BJ (cell line): ENCODE measurements around the gene CPB2. TPM values are rescaled to one million over a fixed set of nuclear protein-coding genes. Genes with fewer than 3 reads are reported as not detected.

Experiments used
- CTCF ChIA-PET: fragments of 350-600 bp; formaldehyde crosslinking; extraction: SDS; loops from one replicate; lab custom pipeline; 2021; ENCODE audit warnings: antibody characterized with exemption, inconsistent platforms; lab: Yijun Ruan, JAX
- POLR2A ChIA-PET: fragments of 300-600 bp; sonication (Branson Sonifier 250); formaldehyde crosslinking; extraction: SDS; loops from one replicate; lab custom pipeline; 2021; ENCODE audit warnings: antibody characterized with exemption; lab: Charles Lee
- DNase-seq: peaks from one replicate; pipeline ENCODE4 v3.0.0-alpha.2; 2011; ENCODE audit warnings: low read depth
- H3K27me3 ChIP-seq: 2 replicates; pipeline ENCODE4 v1.6.0; 2011; ENCODE audit warnings: low read length; ENCODE audit not compliant: control insufficient read depth, insufficient read depth
- H3K36me3 ChIP-seq: 2 replicates; pipeline ENCODE4 v1.5.1; 2011; ENCODE audit warnings: low read length; ENCODE audit not compliant: control insufficient read depth, insufficient read depth
- H3K4me3 ChIP-seq: 2 replicates; pipeline ENCODE4 v1.5.1; 2011; ENCODE audit warnings: low read depth, mild to moderate bottlenecking, control low read depth, low read length
- polyA plus RNA-seq: library from polyadenylated mRNA; depleted of rRNA; stranded (reverse); fragments of >200 nt; gene quantifications from 2 replicates; pipeline ENCODE4 v1.2.3, GENCODE V29; 2011
- TF ChIP-seq, protein P1 (sequence below): IDR thresholded peaks from 2 replicates; pipeline ENCODE4 v1.5.1; 2011; ENCODE audit warnings: low read depth, mild to moderate bottlenecking, control low read depth, inconsistent platforms, low read length, moderate library complexity; ENCODE audit not compliant: insufficient read depth

CPB2 gene
- polyA plus RNA-seq, 1 experiment: not detected

DNA sequence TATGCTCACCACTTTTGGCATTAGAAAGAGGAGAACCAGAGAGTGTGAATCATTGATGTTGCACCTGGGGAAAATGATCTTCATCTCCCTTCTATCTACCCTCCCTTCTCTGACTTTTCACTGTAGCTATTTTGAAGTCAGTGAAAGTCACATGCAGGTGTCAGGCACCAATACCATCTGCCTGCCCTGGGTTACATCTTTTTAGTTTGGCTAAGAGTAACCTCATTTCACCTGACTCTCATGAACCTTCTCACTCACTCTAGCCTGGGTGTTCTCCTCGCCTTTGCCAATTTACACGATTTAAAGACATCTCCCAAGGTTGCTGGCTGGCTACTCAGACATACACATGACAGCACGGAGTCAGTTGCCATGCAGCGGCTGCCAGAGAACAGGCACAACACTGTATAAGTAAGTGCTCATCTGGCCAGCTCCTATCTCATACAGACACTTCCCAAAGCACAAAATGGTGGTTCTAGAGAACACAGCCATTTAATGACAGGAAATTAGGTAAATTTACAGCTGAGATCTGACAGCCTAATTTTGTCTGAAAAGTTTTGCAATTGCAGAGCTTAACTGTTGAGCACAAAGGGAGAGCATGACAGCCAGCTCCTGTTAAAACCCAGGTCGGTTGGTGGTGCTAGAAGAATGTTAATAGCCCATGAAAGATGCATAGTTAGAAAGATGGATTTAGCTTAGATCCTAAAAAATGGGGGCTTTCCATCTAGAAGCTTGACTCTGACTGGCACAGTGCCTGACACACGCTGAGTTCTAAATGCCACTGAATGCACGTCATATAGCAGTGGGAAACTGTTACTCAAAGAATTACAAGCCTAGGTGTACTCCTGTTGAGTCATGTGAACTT is 44.7 kb upstream of the CPB2 start:
- TF ChIP-seq, protein P1, sequence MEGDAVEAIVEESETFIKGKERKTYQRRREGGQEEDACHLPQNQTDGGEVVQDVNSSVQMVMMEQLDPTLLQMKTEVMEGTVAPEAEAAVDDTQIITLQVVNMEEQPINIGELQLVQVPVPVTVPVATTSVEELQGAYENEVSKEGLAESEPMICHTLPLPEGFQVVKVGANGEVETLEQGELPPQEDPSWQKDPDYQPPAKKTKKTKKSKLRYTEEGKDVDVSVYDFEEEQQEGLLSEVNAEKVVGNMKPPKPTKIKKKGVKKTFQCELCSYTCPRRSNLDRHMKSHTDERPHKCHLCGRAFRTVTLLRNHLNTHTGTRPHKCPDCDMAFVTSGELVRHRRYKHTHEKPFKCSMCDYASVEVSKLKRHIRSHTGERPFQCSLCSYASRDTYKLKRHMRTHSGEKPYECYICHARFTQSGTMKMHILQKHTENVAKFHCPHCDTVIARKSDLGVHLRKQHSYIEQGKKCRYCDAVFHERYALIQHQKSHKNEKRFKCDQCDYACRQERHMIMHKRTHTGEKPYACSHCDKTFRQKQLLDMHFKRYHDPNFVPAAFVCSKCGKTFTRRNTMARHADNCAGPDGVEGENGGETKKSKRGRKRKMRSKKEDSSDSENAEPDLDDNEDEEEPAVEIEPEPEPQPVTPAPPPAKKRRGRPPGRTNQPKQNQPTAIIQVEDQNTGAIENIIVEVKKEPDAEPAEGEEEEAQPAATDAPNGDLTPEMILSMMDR: no peak
- Histone ChIP-seq H3K4me3 (no peak overlapping the region), H3K27me3 (no peaks in the 10 kb centered on the region; the same call in 1 of the 2 replicates), H3K36me3 (no peaks in the 10 kb centered on the region)
- ChIA-PET CTCF (interaction anchor here (0.6 to 3.4 kb wide), 5 partner anchors 10 to 534 kb away, joined by 3 to 11 read pairs (median 4); partner anchors contain the start of gene ERICH6B), POLR2A (no interaction called here)
- DNase-seq: no peak

DNA sequence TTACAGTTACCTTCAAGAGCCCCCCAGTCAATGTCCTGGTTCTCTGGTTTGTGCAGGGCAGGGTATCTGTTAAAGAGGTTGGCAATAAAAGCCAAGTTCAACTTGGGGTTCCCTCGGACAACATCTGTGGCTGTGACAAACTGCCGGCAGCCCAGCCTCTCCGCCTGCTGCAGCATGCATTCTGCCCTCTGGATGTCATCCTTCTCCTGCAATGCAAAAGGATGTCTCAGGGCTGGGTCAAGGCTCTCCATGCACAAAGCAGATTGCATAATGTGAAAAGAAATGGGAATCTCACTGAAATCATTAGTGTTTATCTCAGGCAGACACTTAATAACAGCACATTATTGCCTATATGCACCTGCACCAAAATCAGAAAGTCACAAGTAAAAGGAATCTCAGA is 42.1 kb upstream of the CPB2 start:
- Histone ChIP-seq H3K4me3 (no peak overlapping the region), H3K36me3 (no peaks in the 10 kb centered on the region), H3K27me3 (no peaks in the 10 kb centered on the region; the same call in 1 of the 2 replicates)
- ChIA-PET POLR2A (no interaction called here), CTCF (no interaction called here)
- no peak for DNase-seq
- TF ChIP-seq, protein P1: peak; percentile 36; the same call in 1 of the 2 replicates

DNA sequence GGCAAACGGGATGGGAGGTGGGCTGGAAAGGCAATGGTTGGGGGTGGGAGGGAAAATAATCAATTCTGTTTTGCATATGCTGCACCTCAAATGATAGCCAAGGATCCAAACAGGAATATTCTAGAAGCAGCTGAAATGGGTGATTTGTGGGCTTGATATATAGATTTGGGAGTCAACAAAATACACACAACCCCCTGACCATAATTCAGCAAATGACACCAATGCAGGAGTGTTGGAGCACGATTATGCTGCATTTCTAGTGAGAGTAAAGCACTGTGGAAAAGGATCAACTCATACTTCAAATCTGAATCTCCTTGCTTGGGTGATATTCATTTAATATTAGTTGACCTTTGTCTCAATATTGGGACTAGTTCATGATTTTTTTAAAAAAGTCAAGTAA is 41.1 kb upstream of the CPB2 start:
- TF ChIP-seq, protein P1: no peak
- POLR2A ChIA-PET: no interaction called here
- no peaks in the 10 kb centered on the region for H3K36me3 ChIP-seq
- no peak overlapping the region for H3K4me3 ChIP-seq
- DNase-seq: no peak
- H3K27me3 ChIP-seq: no peaks in the 10 kb centered on the region; the same call in 1 of the 2 replicates
- CTCF ChIA-PET: interaction anchor here (7.3 kb wide), 1 partner anchor 14 kb away, joined by 31 read pairs; no protein-coding TSS in a partner anchor

DNA sequence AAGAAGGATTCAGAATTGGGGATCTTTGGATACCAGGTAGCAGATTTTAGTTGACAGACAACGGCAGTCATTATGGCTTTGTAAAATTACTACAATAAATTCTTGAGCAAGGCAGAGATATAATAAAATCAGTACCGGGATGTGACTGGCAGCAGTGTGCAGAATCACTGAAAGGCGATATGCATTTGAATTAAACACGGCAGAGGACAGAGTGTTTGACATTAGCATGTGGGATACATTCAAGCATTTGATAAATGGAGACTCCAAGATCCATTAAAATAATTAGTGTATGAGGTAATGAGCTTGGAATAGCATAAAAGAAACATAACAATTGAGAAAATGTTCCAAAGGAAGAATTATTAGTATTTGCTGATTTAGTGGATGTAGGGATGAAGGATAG is 40.3 kb upstream of the CPB2 start:
- H3K36me3 ChIP-seq: no peaks in the 10 kb centered on the region
- ChIA-PET CTCF (interaction anchor here (1.3 to 7.3 kb wide), 2 partner anchors 15 to 19 kb away, joined by 4 to 31 read pairs; no protein-coding TSS in a partner anchor), POLR2A (no interaction called here)
- H3K4me3 ChIP-seq: no peak overlapping the region
- TF ChIP-seq, protein P1: no peak
- H3K27me3 ChIP-seq: no peaks in the 10 kb centered on the region; the same call in 1 of the 2 replicates
- no peak for DNase-seq

DNA sequence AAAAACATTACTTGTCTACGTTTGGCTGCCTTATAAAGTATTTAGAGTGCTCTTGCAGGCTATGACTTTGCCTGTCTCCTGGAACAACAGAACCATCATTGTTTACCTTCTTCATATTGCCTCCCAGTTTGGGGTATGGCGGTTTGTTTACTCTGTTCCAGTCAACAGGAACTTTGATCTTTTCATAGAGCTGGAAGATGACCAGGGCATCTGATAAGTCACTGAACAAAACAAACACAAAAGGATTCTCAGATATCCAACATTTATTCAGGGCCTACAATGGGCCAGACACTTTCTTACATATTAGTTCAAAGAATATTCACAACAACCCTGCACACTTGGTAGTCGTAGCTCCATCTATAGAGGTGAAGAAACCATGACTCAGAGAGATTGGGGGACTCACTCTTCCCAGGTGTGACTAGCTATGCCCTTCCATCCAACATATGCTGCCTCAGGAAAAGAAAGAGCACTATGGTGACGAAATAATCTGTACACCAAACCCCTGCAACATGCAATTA is 38.4 kb upstream of the CPB2 start:
- Histone ChIP-seq H3K4me3 (no peak overlapping the region), H3K27me3 (no peaks in the 10 kb centered on the region; the same call in 1 of the 2 replicates), H3K36me3 (no peaks in the 10 kb centered on the region)
- TF ChIP-seq, protein P1: no peak
- ChIA-PET CTCF (interaction anchor here (1.3 to 7.3 kb wide), 4 partner anchors 16 to 336 kb away, joined by 3 to 31 read pairs (median 5); no protein-coding TSS in a partner anchor), POLR2A (interaction anchor here (0.6 kb wide), 1 partner anchor 414 kb away, joined by 3 read pairs; no protein-coding TSS in a partner anchor)
- no peak for DNase-seq
